Spinal cord (tissue), 10 donors: ENCODE data around the gene CACNA1H. TPM values are rescaled to one million over a fixed set of nuclear protein-coding genes. Genes with fewer than 3 reads are reported as not detected.

Source experiments
- DNase-seq, 6 donors: peaks; one replicate each; pipeline versions ENCODE4 v3.0.0 to v3.0.0-alpha.2; 2013 to 2015; ENCODE audit warnings: low spot score in 6 of 6, low read depth in 4 of 6
- H3K27ac ChIP-seq: one replicate; pipeline ENCODE4 v1.5.1; 2013; ENCODE audit warnings: low read depth, low read length, control low read depth
- H3K27me3 ChIP-seq: one replicate; pipeline ENCODE4 v1.6.1; 2013; ENCODE audit warnings: low read length; ENCODE audit not compliant: control insufficient read depth, insufficient read depth
- H3K36me3 ChIP-seq: one replicate; pipeline ENCODE4 v1.6.1; 2013; ENCODE audit warnings: low read length; ENCODE audit not compliant: control insufficient read depth, insufficient read depth
- H3K4me1 ChIP-seq: one replicate; pipeline ENCODE4 v1.6.1; 2013; ENCODE audit warnings: low read length; ENCODE audit not compliant: control insufficient read depth, insufficient read depth
- H3K4me3 ChIP-seq: one replicate; pipeline ENCODE4 v1.5.1; 2013; ENCODE audit warnings: low read depth, low read length, control low read depth
- H3K9me3 ChIP-seq: one replicate; pipeline ENCODE4 v1.6.1; 2013; ENCODE audit warnings: low read length; ENCODE audit not compliant: control insufficient read depth, insufficient read depth
- WGBS: methylation state at CpG from one replicate; pipeline ENCODE4 v1.1.5; 2013; ENCODE audit warnings: missing lambda C conversion rate; ENCODE audit not compliant: insufficient coverage; 5-methylcytosine and 5-hydroxymethylcytosine counted together
- long read RNA-seq, 4 donors: transcript quantifications; one replicate each; lab custom pipeline, GENCODE V29; 2026
- polyA plus RNA-seq, 2 donors: library from polyadenylated mRNA; unstranded; fragments of 120-200 nt; gene quantifications; one replicate each; pipeline ENCODE4 v1.2.1, GENCODE V29; 2013; ENCODE audit not compliant: insufficient read length in 2 of 2
- total RNA-seq, 2 donors: library from RNA; depleted of rRNA in 1 of 2; stranded (reverse); fragments of 120-200 nt in 1 of 2; fragments of >200 nt in 1 of 2; gene quantifications; one replicate each; pipeline versions ENCODE4 v1.2.3 to v1.2.4, GENCODE V29; 2013 to 2014
- donor health status: healthy.

The CACNA1H gene
- total RNA-seq (1 to 10 TPM; 7.8 to 8.1 TPM), polyA plus RNA-seq (10 to 100 TPM; 18.0 to 20.1 TPM)
- long read RNA-seq, donor 1: 0 reads
- long read RNA-seq, donor 2: 0 reads
- long read RNA-seq, donor 3: 0 reads
- long read RNA-seq, donor 4: 0 reads

DNA sequence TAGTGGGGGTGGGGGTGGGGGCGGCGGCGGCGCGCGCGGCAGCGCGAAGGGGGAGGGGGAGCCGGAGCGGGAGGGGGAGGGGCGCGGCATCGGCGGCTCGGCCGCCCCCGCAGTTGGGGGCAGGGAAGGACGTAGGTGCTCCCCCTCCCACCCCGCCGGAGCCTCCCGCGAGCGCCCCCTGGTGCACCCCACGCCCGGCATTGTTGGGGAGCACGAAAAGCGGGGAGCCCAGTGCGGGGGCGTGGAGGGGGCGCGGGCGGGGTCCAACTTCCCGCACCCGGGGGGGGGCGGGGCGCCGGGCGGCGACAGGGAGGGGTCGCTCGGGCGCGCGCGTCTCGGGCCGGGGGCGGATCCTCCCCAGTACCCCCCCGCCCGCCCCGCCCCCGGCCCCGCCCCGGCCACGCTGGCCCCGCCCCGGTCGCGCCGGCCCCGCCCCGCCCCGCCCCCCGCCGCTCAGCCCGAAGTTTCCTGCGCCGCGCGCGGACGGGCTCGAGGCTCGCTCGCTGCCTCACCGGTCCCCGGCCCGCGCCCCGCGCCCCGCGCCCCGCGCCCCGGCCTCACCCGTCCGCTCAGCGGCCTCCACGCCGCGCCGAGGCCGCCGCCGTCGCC, at the start of gene CACNA1H:
TSS of gene CACNA1H (plus strand) at position 456 of the 609 bp plus-strand sequence. CDS start 632 bp downstream, outside the sequence.
- Histone ChIP-seq H3K27ac (peak within 1 kb of the TSS; percentile 15), H3K9me3 (no peaks in the 10 kb centered on the region), H3K27me3 (peaks cover 12% of the 10 kb centered on the region), H3K4me3 (peak within 1 kb of the TSS; percentile 32), H3K4me1 (peaks cover 30% of the 10 kb centered on the region), H3K36me3 (peaks cover 29% of the 10 kb centered on the region)
- under 1% methylated on average over 44 of the region's 98 CpGs for WGBS
- peak in 4 of 6 donors; percentile 30 to 85 (median 62) for DNase-seq

- H3K4me3 ChIP-seq: no peak overlapping the region
- WGBS: 51% methylated on average over 11 of the region's 11 CpGs
- H3K4me1 ChIP-seq: peaks cover 45% of the 10 kb centered on the region
- no peak for DNase-seq
- peaks cover 13% of the 10 kb centered on the region for H3K36me3 ChIP-seq
- H3K9me3 ChIP-seq: no peaks in the 10 kb centered on the region
- H3K27me3 ChIP-seq: peaks cover 12% of the 10 kb centered on the region
- no peak overlapping the region for H3K27ac ChIP-seq
Observed at GRCh38 chr16:1103636-1103980, 49.3 kb upstream of the CACNA1H start.

- DNase-seq: peak in 5 of 6 donors; percentile 28 to 89 (median 60)
- Histone ChIP-seq H3K27me3 (peaks cover 19% of the 10 kb centered on the region), H3K4me1 (peaks cover 41% of the 10 kb centered on the region), H3K9me3 (no peaks in the 10 kb centered on the region), H3K4me3 (no peak overlapping the region), H3K27ac (no peak overlapping the region), H3K36me3 (peaks cover 10% of the 10 kb centered on the region)
- WGBS: 33% methylated on average over 26 of the region's 26 CpGs
Observed at GRCh38 chr16:1105888-1106620, 46.9 kb upstream of the CACNA1H start.

DNA sequence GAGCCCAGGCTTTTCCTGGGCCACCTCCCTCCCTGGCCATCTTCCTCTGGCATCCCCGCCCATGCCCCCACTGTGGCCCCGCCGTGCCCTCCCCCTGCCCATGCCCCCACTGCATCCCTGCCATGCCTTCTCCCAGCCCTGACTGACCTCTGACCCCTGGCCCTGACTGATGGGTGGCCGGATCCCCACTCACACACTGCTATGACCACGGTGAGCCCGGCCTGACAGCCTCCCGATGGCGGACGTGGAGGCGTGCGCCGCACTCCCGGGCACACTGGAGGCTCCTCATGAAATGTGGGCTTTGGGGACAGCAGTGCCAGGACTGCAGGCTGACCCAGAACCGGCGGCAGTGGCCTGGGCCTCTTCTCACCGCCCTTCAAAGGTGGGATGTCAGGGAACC, 46.2 kb upstream of the CACNA1H start:
- Histone ChIP-seq H3K9me3 (no peaks in the 10 kb centered on the region), H3K27me3 (peaks cover 19% of the 10 kb centered on the region), H3K27ac (no peak overlapping the region), H3K36me3 (peaks cover 10% of the 10 kb centered on the region), H3K4me3 (no peak overlapping the region), H3K4me1 (peaks cover 35% of the 10 kb centered on the region)
- 85% methylated on average over 14 of the region's 16 CpGs for WGBS
- DNase-seq: no peak

DNA sequence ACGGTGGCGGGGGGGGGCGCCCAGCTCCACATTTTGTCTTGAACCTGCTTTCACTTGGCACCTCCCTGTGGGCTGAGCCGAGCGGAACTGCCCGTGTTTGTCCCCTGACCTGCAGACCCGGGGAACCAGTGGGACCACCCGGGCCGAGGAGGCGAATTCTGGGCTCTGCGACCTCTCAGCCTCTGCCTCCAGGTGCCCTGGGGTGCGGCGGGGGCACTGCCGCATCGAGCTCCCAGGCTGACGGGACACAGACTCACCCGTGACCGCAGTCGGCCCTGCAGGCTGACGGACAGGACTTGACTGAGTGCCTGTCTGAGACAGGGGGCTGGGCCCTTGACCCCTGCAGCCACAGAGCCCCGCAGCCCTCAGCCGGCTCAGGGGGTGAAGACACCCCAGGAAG, 45.8 kb upstream of the CACNA1H start:
- no peak overlapping the region for H3K27ac ChIP-seq
- H3K4me1 ChIP-seq: peaks cover 33% of the 10 kb centered on the region
- H3K27me3 ChIP-seq: peaks cover 19% of the 10 kb centered on the region
- no peak overlapping the region for H3K4me3 ChIP-seq
- no peaks in the 10 kb centered on the region for H3K9me3 ChIP-seq
- WGBS: 76% methylated on average over 22 of the region's 22 CpGs
- H3K36me3 ChIP-seq: peaks cover 10% of the 10 kb centered on the region
- DNase-seq: no peak

DNA sequence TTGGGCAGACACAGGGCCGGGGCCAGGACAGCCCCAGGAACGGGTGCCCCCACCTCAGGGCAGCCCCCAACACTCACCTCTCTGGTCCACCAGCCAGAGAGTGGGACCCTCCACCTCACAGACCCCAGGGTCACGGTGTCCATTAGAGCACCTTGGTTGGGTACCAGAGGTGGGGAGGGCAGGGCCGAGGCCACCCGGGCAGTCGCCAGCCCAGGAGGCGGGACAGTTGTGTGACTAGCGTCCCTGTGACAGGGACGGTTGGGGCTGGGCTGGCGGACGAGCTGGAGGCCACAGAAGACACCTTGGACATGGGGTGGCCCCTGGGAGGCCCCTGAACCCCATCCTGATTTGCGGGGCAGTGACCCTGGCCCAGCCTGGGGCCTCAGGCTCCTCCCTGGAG, 45.2 kb upstream of the CACNA1H start:
- Histone ChIP-seq H3K4me1 (peaks cover 33% of the 10 kb centered on the region), H3K4me3 (no peak overlapping the region), H3K36me3 (peaks cover 10% of the 10 kb centered on the region), H3K27me3 (peaks cover 19% of the 10 kb centered on the region), H3K9me3 (no peaks in the 10 kb centered on the region), H3K27ac (no peak overlapping the region)
- WGBS: 83% methylated on average over 12 of the region's 12 CpGs
- DNase-seq: no peak

DNA sequence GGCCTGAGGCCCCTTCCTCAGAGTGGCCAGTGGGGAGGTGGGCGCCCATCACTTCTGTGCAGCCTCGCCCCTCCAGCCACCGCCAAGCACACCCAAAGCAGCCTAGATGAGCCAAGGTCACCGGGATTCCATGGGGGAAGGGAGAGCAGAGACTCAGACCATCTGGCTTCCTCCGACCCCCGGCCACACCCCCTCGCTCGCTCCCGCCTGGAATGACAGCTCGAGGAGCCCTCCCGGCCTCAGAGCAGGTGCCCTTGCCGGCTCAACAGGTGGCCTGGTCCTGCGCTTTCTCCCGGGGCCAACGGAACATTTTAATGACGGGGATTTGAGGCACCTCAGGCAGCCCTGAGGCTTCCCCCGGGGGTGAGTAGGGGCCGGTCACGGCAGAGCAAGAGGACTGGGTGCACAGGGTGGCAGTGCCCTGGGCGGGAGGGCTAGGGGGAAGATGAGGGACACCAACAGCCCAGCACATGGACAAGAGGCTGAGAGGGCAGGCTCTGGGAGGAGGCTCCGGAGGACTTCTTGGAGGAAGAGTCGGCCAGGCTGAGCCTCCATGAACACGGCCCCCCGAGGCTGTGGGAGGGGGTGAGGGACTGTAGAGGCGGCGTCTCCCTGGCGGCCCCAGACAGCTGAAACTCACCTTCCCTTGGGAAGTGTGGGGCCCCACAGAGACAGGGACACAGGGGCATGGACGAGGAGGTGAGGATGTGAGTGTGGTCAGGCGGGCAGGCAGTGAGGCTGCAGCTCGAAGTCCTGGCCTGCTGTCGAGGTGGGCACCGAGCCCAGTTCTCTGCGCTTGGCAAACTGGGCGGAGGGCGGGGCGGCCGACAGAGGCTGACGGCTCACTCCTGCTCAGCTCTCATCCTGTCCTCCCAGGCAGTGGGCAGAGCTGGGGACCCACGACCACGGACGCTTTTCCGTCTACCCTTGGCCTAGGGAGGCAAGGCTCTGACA, 44.3 kb upstream of the CACNA1H start:
- H3K4me3 ChIP-seq: no peak overlapping the region
- H3K27me3 ChIP-seq: peaks cover 21% of the 10 kb centered on the region
- H3K27ac ChIP-seq: no peak overlapping the region
- peaks cover 26% of the 10 kb centered on the region for H3K4me1 ChIP-seq
- 42% methylated on average over 42 of the region's 42 CpGs for WGBS
- H3K9me3 ChIP-seq: no peaks in the 10 kb centered on the region
- peaks cover 10% of the 10 kb centered on the region for H3K36me3 ChIP-seq
- peak in 4 of 6 donors; percentile 33 to 79 (median 59) for DNase-seq

DNA sequence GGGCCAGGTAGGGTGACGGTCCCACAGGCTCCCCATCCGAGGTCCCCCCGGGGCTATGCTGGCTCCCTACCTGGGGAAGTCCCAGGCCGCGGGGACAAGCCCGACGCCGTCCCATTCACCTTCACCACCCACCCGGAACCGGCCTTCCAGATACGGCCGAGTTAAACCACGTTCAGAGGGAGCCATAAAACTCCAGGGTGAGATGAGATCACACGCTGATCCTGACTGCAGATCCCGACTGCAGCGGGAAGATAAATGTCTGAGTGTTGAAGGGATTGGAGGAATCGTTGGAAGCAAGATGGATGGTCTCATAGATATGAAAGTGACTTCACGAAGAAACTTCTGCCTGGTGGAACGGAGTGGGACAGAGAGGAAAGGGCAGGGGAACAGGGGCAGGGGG, 43.3 kb upstream of the CACNA1H start:
- DNase-seq: peak in 1 of 6 donors; percentile 54
- H3K27me3 ChIP-seq: peaks cover 19% of the 10 kb centered on the region
- WGBS: 42% methylated on average over 9 of the region's 19 CpGs

GRCh38 chr16:1112506-1113184, 40.3 kb upstream of the CACNA1H start:
- Histone ChIP-seq H3K27me3 (peaks cover 18% of the 10 kb centered on the region), H3K36me3 (peaks cover 3% of the 10 kb centered on the region), H3K4me1 (peaks cover 17% of the 10 kb centered on the region), H3K27ac (no peak overlapping the region), H3K4me3 (no peak overlapping the region), H3K9me3 (no peaks in the 10 kb centered on the region)
- WGBS: 71% methylated on average over 26 of the region's 26 CpGs
- no peak for DNase-seq

More for the DNA sequence above, 43.3 kb upstream of the CACNA1H start:
- Histone ChIP-seq H3K27ac (no peak overlapping the region), H3K9me3 (no peaks in the 10 kb centered on the region), H3K4me1 (peaks cover 21% of the 10 kb centered on the region), H3K4me3 (no peak overlapping the region), H3K36me3 (peaks cover 10% of the 10 kb centered on the region)
